MM.1S (cell line): ENCODE results near the gene HOXB1.

Source experiments
- CTCF ChIP-seq: fragments of 300-600 bp; sonication (generic); IDR thresholded peaks from 2 replicates; pipeline ENCODE4 v1.5.1; 2016; ENCODE audit warnings: antibody characterized with exemption, low read length, mixed read lengths
- EZH2 ChIP-seq: fragments of 300-600 bp; sonication (generic); optimal IDR thresholded peaks from 2 replicates; pipeline ENCODE3; 2017; ENCODE audit warnings: low read depth, mild to moderate bottlenecking, antibody characterized with exemption, low read length, mixed read lengths

- TF ChIP-seq CTCF = no peak
- no peak for TF ChIP-seq EZH2
Observed at GRCh38 chr17:48502901-48503300, 27.9 kb downstream of the HOXB1 start.
